ENCODE data around the gene TTC27. TPM values are rescaled to one million over a fixed set of nuclear protein-coding genes. Genes with fewer than 3 reads are reported as not detected.

TTC27 gene
- total RNA-seq = 10 to 100 TPM; 11.6 to 41.3 (median 16.5) TPM

- peak; percentile 95 to 97 (median 96) for ATAC-seq (replicated peaks in 6 of 8)
- WGBS, 10 experiments = 0 to 4% (median 1%) methylated on average over 3 to 19 of the region's 39 CpGs
- Histone ChIP-seq H3K4me1 (replicated peaks in 1 of 2) (peaks cover 5% of the 10 kb centered on the region in 2 donors), H3K4me3 (peak within 1 kb of the TSS; percentile 53 to 67 (median 62)), H3K27ac (peak within 1 kb of the TSS; percentile 72 to 88)
- in situ Hi-C loops (cut with MboI; ENCODE audit: low pct_unique_long_range_greater_than_20kb in 2 of 9, low sequenced_read_pairs in 9 of 9, unreplicated experiment in 9 of 9) = no loop called here
These were observed at the start of gene TTC27 for GRCh38 chr2:32627814-32628579. TSS of gene TTC27 (plus strand) at chr2:32628050. CDS start at chr2:32628293, 243 bp downstream.

GRCh38 chr2:32591669-32592463, 36.0 kb upstream of the TTC27 start:
- H3K27ac ChIP-seq = no peak overlapping the region
- in situ Hi-C loops (cut with MboI; ENCODE audit: low pct_unique_long_range_greater_than_20kb in 2 of 9, low sequenced_read_pairs in 9 of 9, unreplicated experiment in 9 of 9) = no loop called here
- H3K4me1 ChIP-seq (replicated peaks in 1 of 2) = no peaks in the 10 kb centered on the region
- ATAC-seq (replicated peaks in 6 of 8) = no peak
- WGBS, 10 experiments = 40 to 100% (median 91%) methylated on average over 1 to 3 of the region's 3 CpGs; no CpG with 5 or more reads in 1 of the 10 experiments
- no peak overlapping the region for H3K4me3 ChIP-seq

GRCh38 chr2:32594573-32594972, 33.3 kb upstream of the TTC27 start:
- no peak overlapping the region for H3K4me3 ChIP-seq
- WGBS, 10 experiments = 60 to 100% (median 94%) methylated on average over 1 to 3 of the region's 3 CpGs; no CpG with 5 or more reads in 2 of the 10 experiments
- ATAC-seq (replicated peaks in 6 of 8) = no peak
- no peak overlapping the region for H3K27ac ChIP-seq
- in situ Hi-C loops (cut with MboI; ENCODE audit: low pct_unique_long_range_greater_than_20kb in 2 of 9, low sequenced_read_pairs in 9 of 9, unreplicated experiment in 9 of 9) = no loop called here
- H3K4me1 ChIP-seq (replicated peaks in 1 of 2) = no peaks in the 10 kb centered on the region

- Histone ChIP-seq H3K4me3 (no peak overlapping the region), H3K4me1 (replicated peaks in 1 of 2) (no peaks in the 10 kb centered on the region), H3K27ac (no peak overlapping the region)
- no peak for ATAC-seq (replicated peaks in 6 of 8)
- WGBS, 10 experiments = 86 to 100% (median 100%) methylated on average over 1 to 2 of the region's 2 CpGs; no CpG with 5 or more reads in 2 of the 10 experiments
- in situ Hi-C loops (cut with MboI; ENCODE audit: low pct_unique_long_range_greater_than_20kb in 2 of 9, low sequenced_read_pairs in 9 of 9, unreplicated experiment in 9 of 9) = no loop called here
These were observed 16.5 kb upstream of the TTC27 start for GRCh38 chr2:32611366-32611765.

GRCh38 chr2:32611771-32612170, 16.1 kb upstream of the TTC27 start:
- H3K27ac ChIP-seq = no peak overlapping the region
- WGBS, 10 experiments = 40 to 100% (median 90%) methylated on average over 1 of the region's 1 CpG; no CpG with 5 or more reads in 6 of the 10 experiments
- no peaks in the 10 kb centered on the region for H3K4me1 ChIP-seq (replicated peaks in 1 of 2)
- no peak overlapping the region for H3K4me3 ChIP-seq
- in situ Hi-C loops (cut with MboI; ENCODE audit: low pct_unique_long_range_greater_than_20kb in 2 of 9, low sequenced_read_pairs in 9 of 9, unreplicated experiment in 9 of 9) = no loop called here
- no peak for ATAC-seq (replicated peaks in 6 of 8)

GRCh38 chr2:32614084-32614483, 13.8 kb upstream of the TTC27 start:
- H3K27ac ChIP-seq = no peak overlapping the region
- H3K4me3 ChIP-seq = no peak overlapping the region
- no peak for ATAC-seq (replicated peaks in 6 of 8)
- in situ Hi-C loops (cut with MboI; ENCODE audit: low pct_unique_long_range_greater_than_20kb in 2 of 9, low sequenced_read_pairs in 9 of 9, unreplicated experiment in 9 of 9) = no loop called here
- no peaks in the 10 kb centered on the region for H3K4me1 ChIP-seq (replicated peaks in 1 of 2)
- WGBS, 10 experiments = 100% methylated on average over 1 of the region's 1 CpG; no CpG with 5 or more reads in 2 of the 10 experiments

GRCh38 chr2:32617599-32618189, 10.2 kb upstream of the TTC27 start:
- WGBS, 10 experiments = 80 to 100% (median 91%) methylated on average over 1 to 4 of the region's 5 CpGs; no CpG with 5 or more reads in 1 of the 10 experiments
- no peak overlapping the region for H3K27ac ChIP-seq
- no peaks in the 10 kb centered on the region for H3K4me1 ChIP-seq (replicated peaks in 1 of 2)
- no peak overlapping the region for H3K4me3 ChIP-seq
- in situ Hi-C loops (cut with MboI; ENCODE audit: low pct_unique_long_range_greater_than_20kb in 2 of 9, low sequenced_read_pairs in 9 of 9, unreplicated experiment in 9 of 9) = no loop called here
- no peak for ATAC-seq (replicated peaks in 6 of 8)

GRCh38 chr2:32622570-32623310, 5.1 kb upstream of the TTC27 start:
- Histone ChIP-seq H3K27ac (no peak overlapping the region), H3K4me3 (no peak overlapping the region), H3K4me1 (replicated peaks in 1 of 2) (no peaks in the 10 kb centered on the region)
- no peak for ATAC-seq (replicated peaks in 6 of 8)
- 0 to 100% (median 80%) methylated on average over 1 to 2 of the region's 2 CpGs; no CpG with 5 or more reads in 1 of the 10 experiments for WGBS, 10 experiments
- in situ Hi-C loops (cut with MboI; ENCODE audit: low pct_unique_long_range_greater_than_20kb in 2 of 9, low sequenced_read_pairs in 9 of 9, unreplicated experiment in 9 of 9) = no loop called here

- no peak for ATAC-seq (replicated peaks in 6 of 8)
- no peak overlapping the region for H3K4me3 ChIP-seq
- 78 to 100% (median 94%) methylated on average over 3 to 6 of the region's 6 CpGs; no CpG with 5 or more reads in 1 of the 10 experiments for WGBS, 10 experiments
- no peaks in the 10 kb centered on the region for H3K4me1 ChIP-seq (replicated peaks in 1 of 2)
- H3K27ac ChIP-seq = no peak overlapping the region
- in situ Hi-C loops (cut with MboI; ENCODE audit: low pct_unique_long_range_greater_than_20kb in 2 of 9, low sequenced_read_pairs in 9 of 9, unreplicated experiment in 9 of 9) = no loop called here
These were observed 4.5 kb upstream of the TTC27 start for GRCh38 chr2:32623311-32623706.

GRCh38 chr2:32624812-32625211, 3.0 kb upstream of the TTC27 start:
- 74 to 100% (median 87%) methylated on average over 1 to 3 of the region's 3 CpGs for WGBS, 10 experiments
- no peak for ATAC-seq (replicated peaks in 6 of 8)
- no peak overlapping the region for H3K27ac ChIP-seq
- in situ Hi-C loops (cut with MboI; ENCODE audit: low pct_unique_long_range_greater_than_20kb in 2 of 9, low sequenced_read_pairs in 9 of 9, unreplicated experiment in 9 of 9) = no loop called here
- H3K4me1 ChIP-seq (replicated peaks in 1 of 2) = peaks cover 5% of the 10 kb centered on the region in 2 donors
- H3K4me3 ChIP-seq = no peak overlapping the region

GRCh38 chr2:32626639-32627221, 1.1 kb upstream of the TTC27 start:
- ATAC-seq (replicated peaks in 6 of 8) = peak in 2 of 8 experiments; percentile 0 to 1
- peak overlapping the region in 1 of 2 donors; percentile 88 for H3K27ac ChIP-seq
- H3K4me3 ChIP-seq = peak overlapping the region; percentile 53 to 67 (median 62)
- in situ Hi-C loops (cut with MboI; ENCODE audit: low pct_unique_long_range_greater_than_20kb in 2 of 9, low sequenced_read_pairs in 9 of 9, unreplicated experiment in 9 of 9) = no loop called here
- 45 to 94% (median 83%) methylated on average over 4 to 7 of the region's 13 CpGs; no CpG with 5 or more reads in 4 of the 10 experiments for WGBS, 10 experiments
- H3K4me1 ChIP-seq (replicated peaks in 1 of 2) = peaks cover 5% of the 10 kb centered on the region in 2 donors

- peak overlapping the region; percentile 53 to 67 (median 62) for H3K4me3 ChIP-seq
- peaks cover 5% of the 10 kb centered on the region in 2 donors for H3K4me1 ChIP-seq (replicated peaks in 1 of 2)
- in situ Hi-C loops (cut with MboI; ENCODE audit: low pct_unique_long_range_greater_than_20kb in 2 of 9, low sequenced_read_pairs in 9 of 9, unreplicated experiment in 9 of 9) = no loop called here
- peak; percentile 22 to 84 (median 82) for ATAC-seq (replicated peaks in 6 of 8)
- WGBS, 10 experiments = 0 to 39% (median 14%) methylated on average over 1 to 13 of the region's 16 CpGs; no CpG with 5 or more reads in 3 of the 10 experiments
- peak overlapping the region; percentile 72 to 88 for H3K27ac ChIP-seq
These were observed 423 bp upstream of the TTC27 start for GRCh38 chr2:32627441-32627813.

All from motor neuron (in vitro differentiated cells).